HG03025 (cell line): Measurements from ENCODE around the gene TMEM239.
"Not testable (repeated sequence)": the region's sequence is repeated elsewhere in the genome, so short reads cannot be mapped to it uniquely, and the experiment has no call there.

ENCODE experiments used
- ATAC-seq: cut with Tn5 transposase; IDR thresholded peaks from one replicate; pipeline ENCODE4 v1.9.1; 2021; ENCODE audit warnings: mild to moderate bottlenecking, moderate library complexity; ENCODE audit not compliant: unreplicated experiment, low FRiP score

Gene TMEM239

DNA sequence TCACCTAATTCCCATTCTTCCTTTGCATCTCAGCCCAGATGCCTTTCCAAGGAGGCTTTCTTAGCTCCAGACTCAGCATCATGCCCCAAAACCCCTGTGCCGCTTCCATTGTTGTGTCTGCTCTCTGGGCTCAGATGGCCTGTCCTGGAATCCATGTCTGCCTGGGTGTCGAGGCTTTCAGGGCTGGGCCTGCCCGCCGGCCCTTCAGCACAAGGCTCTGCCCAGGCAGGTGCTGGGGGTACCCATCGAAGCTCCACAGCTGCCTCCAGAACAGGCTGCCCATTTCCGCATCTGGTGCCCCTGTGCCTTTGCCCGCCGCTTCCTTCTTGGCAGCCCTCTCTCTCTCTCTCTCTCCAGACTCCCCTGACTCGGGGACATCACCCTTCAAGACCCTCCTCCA is 16.9 kb upstream of the TMEM239 start:
- no peak for ATAC-seq

- ATAC-seq, result no peak
Measured at GRCh38 chr20:2799688-2800520, 16.3 kb upstream of the TMEM239 start.

DNA sequence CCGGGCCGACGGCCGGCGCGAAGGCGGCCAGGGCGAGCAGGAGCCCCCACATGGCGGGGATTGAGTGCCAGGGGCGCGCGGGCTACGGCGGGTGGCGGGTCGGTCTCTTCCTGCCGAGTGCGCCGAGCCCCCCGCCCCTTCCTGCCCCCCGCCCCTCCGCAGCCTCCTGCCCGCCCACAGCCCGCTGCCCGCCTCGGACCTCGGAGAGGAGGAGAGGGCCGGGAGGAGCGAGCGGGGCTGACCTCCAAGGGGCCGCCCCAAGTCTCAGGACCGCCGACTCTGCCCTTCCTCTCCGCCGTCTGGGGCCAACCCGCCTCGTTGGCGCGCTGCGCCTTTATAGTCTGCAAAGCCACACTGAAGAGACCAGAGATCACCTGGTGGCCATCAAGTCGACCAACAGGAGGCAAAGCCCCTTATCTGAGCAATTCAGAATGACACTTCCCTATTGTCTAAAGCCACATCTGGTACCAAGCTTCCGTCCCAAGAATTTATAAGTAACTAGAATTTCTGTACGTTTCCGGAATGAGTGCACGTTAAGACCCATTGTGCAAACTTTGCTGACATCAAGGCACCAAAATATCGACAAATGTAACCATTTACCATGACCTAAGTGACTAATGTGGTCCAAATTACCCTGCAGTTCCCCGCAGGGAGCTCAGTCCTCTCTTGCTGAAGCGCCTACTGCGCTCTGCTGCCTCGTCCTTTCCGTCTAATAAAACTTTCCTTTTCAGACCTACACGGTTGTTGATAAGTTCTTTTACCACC is 15.5 kb upstream of the TMEM239 start, which contains the start of gene CPXM1:
CPXM1 (minus strand) TSS at position 107 of the 765 bp plus-strand sequence; CDS start at position 52, 55 bp downstream.
- no peak for ATAC-seq

DNA sequence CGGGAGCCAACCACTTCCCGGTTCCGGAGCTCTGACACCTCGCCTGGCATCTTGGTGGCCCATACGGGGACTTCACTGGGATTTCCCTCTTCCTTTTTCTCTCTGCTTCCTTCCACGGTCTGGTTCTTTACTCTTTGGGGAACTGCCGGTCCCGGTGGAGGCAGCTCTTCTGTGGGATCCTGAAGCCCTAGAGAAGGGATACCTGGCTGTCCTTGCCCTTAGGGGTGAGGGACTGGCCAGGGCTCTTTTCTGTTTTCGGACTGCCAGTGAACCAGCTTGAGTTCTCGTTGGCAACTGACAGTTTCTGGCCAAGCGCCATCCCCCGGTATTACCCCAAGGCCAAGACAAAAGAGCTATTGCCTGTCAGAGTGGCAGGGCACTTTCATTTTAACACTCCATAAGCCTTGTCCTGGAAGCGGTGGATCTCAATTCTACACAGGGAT is 14.9 kb upstream of the TMEM239 start:
- ATAC-seq, result no peak

- no peak for ATAC-seq
Measured at GRCh38 chr20:2804041-2804828, 11.9 kb upstream of the TMEM239 start.

GRCh38 chr20:2804852-2805688 is 11.1 kb upstream of the TMEM239 start:
- ATAC-seq, result no peak

DNA sequence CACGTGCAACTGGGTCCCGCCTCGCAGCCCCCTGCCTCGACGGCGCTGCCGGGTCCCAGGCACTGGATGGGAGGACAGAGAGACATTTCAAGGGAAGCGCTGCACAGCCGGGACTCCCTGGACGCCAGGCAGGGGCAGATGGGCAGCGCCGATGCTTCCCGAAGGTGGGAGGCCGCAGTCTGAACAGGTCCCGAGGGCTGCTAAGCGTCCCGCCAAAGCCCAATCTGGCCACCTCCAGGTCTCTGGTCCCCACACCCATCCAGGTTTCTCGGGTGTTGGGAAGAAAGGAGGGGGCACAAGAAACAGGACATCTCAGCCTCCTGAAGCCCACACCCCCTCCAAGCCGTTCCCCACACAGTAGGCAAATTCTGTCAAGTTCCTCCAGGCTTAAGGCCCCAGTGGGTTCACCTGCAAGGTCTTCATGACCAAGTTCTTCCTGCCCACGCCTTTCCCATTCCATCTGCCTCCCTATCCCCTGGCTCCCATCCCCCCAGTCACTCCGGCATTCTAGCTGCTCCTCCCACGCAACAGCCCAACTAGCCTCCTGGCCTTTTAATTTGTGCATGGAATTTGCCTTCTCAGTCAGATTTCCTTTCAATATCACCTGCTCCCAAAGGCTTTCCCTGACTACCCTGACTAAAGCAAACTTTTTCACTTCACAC is 10.3 kb upstream of the TMEM239 start:
- no peak for ATAC-seq

- no peak for ATAC-seq
Measured at GRCh38 chr20:2806351-2806701, 9.8 kb upstream of the TMEM239 start.

DNA sequence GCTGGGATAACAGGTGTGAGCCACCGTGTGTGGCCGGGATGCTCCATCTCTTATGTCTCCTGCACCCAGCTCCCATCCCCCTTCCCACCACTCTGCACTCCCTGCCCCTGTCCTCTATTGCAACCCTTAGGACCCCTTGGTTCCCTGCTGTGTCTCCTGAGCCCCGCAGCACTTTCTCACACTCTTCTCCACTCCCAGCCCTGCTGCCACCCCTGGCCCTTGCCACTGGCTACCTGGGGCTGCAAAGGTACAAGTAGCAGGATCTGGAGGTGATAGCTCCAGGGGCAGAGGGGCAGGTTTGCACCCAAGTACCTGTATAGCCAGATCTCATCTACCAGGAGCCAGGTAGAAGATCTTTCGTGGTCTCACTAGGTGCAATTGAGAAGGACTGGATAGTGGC is 9.1 kb upstream of the TMEM239 start:
- no peak for ATAC-seq

GRCh38 chr20:2807929-2808328 is 8.2 kb upstream of the TMEM239 start:
- not testable (repeated sequence) for ATAC-seq

DNA sequence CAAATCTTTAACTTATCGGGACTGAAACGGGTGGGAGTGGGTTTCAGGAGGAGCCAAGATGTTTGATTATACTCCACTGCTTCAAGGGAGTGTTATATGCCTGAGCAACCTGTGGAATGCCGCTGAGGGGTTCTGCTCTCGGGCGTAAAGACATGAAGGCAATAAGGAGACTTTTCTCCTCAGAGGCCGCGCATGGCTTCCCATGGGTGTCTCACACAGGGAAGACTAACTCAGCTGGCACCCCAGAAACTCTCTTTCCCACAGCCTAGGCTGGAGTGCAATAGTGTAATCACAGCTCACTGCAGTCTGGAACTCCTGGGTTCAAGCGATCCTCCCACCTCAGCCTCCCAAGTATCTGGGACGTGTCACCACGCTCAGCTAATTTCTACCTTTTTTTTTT is 6.5 kb upstream of the TMEM239 start:
- ATAC-seq, result no peak

DNA sequence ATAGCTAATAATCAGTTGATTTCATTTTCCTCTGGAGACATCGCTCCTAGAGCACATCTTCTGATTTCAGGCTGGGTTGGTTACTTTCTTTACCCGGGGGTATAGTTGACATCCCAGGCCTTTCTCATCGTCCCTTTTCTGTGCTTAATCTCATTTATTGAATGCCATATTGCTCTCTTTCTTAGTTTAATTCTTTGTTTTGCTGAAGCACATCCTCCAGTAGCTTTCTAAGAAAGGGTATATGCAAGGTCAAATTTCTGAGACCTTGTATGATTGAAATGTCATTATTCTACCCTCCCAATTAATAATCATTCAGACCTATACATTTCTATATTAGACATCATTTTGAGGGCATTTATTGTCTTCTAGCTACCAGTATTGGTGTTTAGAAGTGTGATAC is 4.0 kb upstream of the TMEM239 start:
- ATAC-seq, result no peak

DNA sequence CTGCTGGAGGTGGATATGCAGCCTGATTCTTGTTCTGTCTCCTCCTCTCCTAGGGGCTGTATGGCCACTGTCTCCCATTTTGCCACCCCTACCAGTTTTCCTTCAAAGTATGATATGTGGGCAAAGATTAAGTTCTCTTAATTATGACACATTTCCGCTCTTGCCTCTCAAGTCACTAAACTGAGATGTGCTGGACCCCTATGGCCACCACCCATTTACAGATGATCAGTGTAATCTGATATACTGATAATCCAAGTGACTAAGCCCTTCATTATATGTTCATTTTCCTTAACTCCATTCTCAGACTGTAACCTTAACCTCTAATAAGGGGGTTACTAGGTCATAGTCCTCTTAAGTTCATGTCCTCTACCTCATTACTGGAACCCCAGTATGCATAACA is 2.1 kb upstream of the TMEM239 start:
- ATAC-seq, result no peak

DNA sequence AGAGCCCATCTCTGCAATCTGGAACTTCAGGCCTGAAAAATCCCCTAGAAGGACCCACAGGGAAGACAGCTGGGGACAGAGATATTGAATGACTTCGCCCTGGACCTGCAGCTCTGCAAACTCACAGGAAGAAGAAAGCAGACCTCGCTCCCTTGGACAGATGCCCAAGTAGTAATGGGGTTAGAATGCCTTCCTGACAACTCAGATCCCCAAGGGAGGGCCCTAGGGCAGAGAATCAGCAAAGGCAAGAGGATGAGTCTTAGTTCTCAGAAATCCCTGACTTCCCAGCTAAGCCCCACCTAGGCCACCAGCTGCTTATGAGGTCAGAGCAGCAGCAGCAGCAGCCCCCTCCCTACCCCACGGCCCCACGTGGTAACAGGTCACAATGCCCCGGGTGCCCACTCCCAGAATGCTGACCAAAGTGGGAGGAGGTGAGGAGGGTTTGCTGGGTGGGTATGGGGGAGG is 1.5 kb upstream of the TMEM239 start, which contains the start of gene C20orf141:
C20orf141 (plus strand) TSS at position 401 of the 465 bp plus-strand sequence. CDS start 198 bp downstream, outside the sequence.
- ATAC-seq, result no peak

DNA sequence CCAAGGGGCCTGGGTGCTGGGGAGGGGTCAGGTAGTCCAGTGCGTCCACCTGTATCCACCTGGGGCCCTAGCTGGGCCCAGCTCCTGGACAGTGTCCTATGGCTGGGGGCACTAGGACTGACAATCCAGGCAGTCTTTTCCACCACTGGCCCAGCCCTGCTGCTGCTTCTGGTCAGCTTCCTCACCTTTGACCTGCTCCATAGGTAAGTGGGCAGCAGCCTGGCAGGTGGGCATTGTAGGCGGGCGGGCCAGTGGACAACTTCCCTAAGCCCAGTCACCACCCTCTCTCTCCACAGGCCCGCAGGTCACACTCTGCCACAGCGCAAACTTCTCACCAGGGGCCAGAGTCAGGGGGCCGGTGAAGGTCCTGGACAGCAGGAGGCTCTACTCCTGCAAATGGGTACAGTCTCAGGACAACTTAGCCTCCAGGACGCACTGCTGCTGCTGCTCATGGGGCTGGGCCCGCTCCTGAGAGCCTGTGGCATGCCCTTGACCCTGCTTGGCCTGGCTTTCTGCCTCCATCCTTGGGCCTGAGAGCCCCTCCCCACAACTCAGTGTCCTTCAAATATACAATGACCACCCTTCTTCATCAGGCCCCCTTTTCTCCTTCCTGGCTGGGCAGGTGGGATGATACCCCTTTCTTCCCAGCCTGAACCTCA is 793 bp upstream of the TMEM239 start:
- ATAC-seq, result no peak

DNA sequence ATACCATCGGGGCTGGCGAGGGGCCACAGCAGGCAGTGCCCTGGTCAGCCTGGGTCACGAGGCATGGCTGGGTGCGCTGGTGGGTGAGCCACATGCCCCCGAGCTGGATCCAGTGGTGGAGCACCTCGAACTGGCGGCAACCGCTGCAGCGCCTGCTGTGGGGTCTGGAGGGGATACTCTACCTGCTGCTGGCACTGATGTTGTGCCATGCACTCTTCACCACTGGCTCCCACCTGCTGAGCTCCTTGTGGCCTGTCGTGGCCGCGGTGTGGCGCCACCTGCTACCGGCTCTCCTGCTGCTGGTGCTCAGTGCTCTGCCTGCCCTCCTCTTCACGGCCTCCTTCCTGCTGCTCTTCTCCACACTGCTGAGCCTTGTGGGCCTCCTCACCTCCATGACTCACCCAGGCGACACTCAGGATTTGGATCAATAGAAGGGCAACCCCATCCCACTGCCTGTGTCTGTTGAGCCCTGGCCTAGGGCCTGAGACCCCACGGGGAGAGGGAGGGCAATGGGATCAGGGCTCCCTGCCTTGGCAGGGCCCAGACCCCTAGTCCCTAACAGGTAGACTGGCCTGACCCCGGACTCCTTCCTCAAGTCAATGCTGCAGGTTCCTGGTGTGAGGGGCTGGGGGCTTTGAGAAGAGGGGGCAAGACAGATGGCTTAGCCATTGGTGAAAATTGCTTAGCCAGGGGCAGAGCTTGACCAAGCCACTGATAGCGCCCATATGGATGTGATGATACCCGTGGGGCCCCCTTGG is 598 bp downstream of the TMEM239 start:
- no peak for ATAC-seq

- ATAC-seq, result no peak
Measured at GRCh38 chr20:2817341-2817726, 1.2 kb downstream of the TMEM239 start.
